T-cell (primary cell): ENCODE measurements around the gene ANKRD33B. TPM values are rescaled to one million over a fixed set of nuclear protein-coding genes. Genes with fewer than 3 reads are reported as not detected.
"Not testable (repeated sequence)": the region's sequence is repeated elsewhere in the genome, so short reads cannot be mapped to it uniquely, and the experiment has no call there.

Source experiments
- ATAC-seq, 4 experiments: fragments of 200-7000 bp in 3 of 4; fragments of 150-1000 bp in 1 of 4; cut with Tn5 transposase; replicated peaks in 1 of 4; 1 replicate in 3 of 4; 2 replicates in 1 of 4; pipeline ENCODE4 v1.10.0; 2021; ENCODE audit warnings: moderate library complexity in 3 of 4, mild to moderate bottlenecking in 2 of 4, moderate number of reproducible peaks in 1 of 4
- CTCF ChIA-PET, 2 donors: fragments of 300-600 bp; sonication (Branson Sonifier 250); formaldehyde crosslinking; loops; one replicate each; lab custom pipeline; 2022; ENCODE audit warnings: antibody characterized with exemption in 2 of 2; lab: Charles Lee
- POLR2A ChIA-PET, 2 donors: fragments of 300-600 bp; sonication (Branson Sonifier 250); formaldehyde crosslinking; loops; one replicate each; lab custom pipeline; 2022; ENCODE audit warnings: antibody characterized with exemption in 2 of 2; lab: Charles Lee
- DNase-seq, 35 experiments: peaks; one replicate each; pipeline versions ENCODE4 v3.0.0 to v3.0.0-alpha.2; 2013 to 2023
- H3K27ac ChIP-seq: one replicate; pipeline ENCODE4 v1.5.1; 2013; ENCODE audit warnings: low read length
- H3K27me3 ChIP-seq, 2 experiments: replicated peaks in 1 of 2; 1 replicate in 1 of 2; 2 replicates in 1 of 2; pipeline versions ENCODE4 v1.6.1 to v1.7.0; 2013; ENCODE audit warnings: low read length in 1 of 2, mixed read lengths in 1 of 2; ENCODE audit not compliant: control insufficient read depth in 2 of 2, insufficient read depth in 2 of 2; ENCODE audit errors: extremely low read depth in 1 of 2
- H3K36me3 ChIP-seq, 2 donors: 1 replicate in 1 of 2; 2 replicates in 1 of 2; pipeline versions ENCODE4 v1.6.1 to v1.7.0; 2013; ENCODE audit warnings: low read length in 1 of 2; ENCODE audit not compliant: control insufficient read depth in 2 of 2, insufficient read depth in 1 of 2; ENCODE audit errors: extremely low read depth in 1 of 2
- H3K4me1 ChIP-seq, 2 experiments: 1 replicate in 1 of 2; 2 replicates in 1 of 2; pipeline versions ENCODE4 v1.6.1 to v1.7.0; 2013; ENCODE audit warnings: low read length in 2 of 2, mixed read lengths in 1 of 2; ENCODE audit not compliant: insufficient read depth in 2 of 2, control insufficient read depth in 1 of 2; ENCODE audit errors: extremely low read depth in 1 of 2
- H3K4me3 ChIP-seq, 2 donors: 1 replicate in 1 of 2; 2 replicates in 1 of 2; pipeline versions ENCODE4 v1.5.1 to v1.7.0; 2013; ENCODE audit warnings: mild to moderate bottlenecking in 2 of 2, low read length in 1 of 2, moderate library complexity in 1 of 2; ENCODE audit not compliant: control insufficient read depth in 1 of 2; ENCODE audit errors: extremely low read depth in 1 of 2
- H3K9me3 ChIP-seq: 2 replicates; pipeline ENCODE4 v1.7.0; 2013
- H3K27ac Mint-ChIP-seq, 2 donors: one replicate each; pipeline ENCODE4 v1.8.0; 2020 to 2021; ENCODE audit warnings: mild to moderate bottlenecking in 2 of 2, mixed read lengths in 2 of 2
- H3K27me3 Mint-ChIP-seq, 2 donors: one replicate each; pipeline ENCODE4 v1.8.0; 2021 to 2022; ENCODE audit warnings: mixed read lengths in 2 of 2
- H3K36me3 Mint-ChIP-seq: one replicate; pipeline ENCODE4 v1.8.0; 2021; ENCODE audit warnings: mixed read lengths
- H3K4me1 Mint-ChIP-seq, 3 donors: one replicate each; pipeline ENCODE4 v1.8.0; 2020 to 2022; ENCODE audit warnings: mixed read lengths in 3 of 3, mild to moderate bottlenecking in 1 of 3
- H3K4me3 Mint-ChIP-seq, 3 donors: one replicate each; pipeline ENCODE4 v1.8.0; 2020 to 2022; ENCODE audit warnings: mild to moderate bottlenecking in 3 of 3, mixed read lengths in 3 of 3, moderate library complexity in 3 of 3
- H3K9me3 Mint-ChIP-seq, 3 donors: one replicate each; pipeline ENCODE4 v1.8.0; 2020 to 2022; ENCODE audit warnings: mixed read lengths in 3 of 3
- WGBS: methylation state at CpG from one replicate; pipeline ENCODE4 v1.1.5; 2013; ENCODE audit warnings: missing lambda C conversion rate; ENCODE audit not compliant: insufficient coverage; 5-methylcytosine and 5-hydroxymethylcytosine counted together
- total RNA-seq, 35 experiments: library from RNA in 6 of 35; stranded (reverse) in 6 of 35; fragments of 120-200 nt in 1 of 35; gene quantifications; one replicate each; pipeline versions ENCODE4 v1.2.1 to v1.2.4 and lab custom pipeline; 2013 to 2026

The ANKRD33B gene
- total RNA-seq, 5 donors from 2014 or later (not counting 1 experiment from before 2014, with no cell fraction given), result 1.0 to 4.1 (median 2.4) TPM

- CTCF ChIA-PET, ATAC-seq, H3K9me3 ChIP-seq, H3K4me3 Mint-ChIP-seq, H3K27ac ChIP-seq, H3K36me3 ChIP-seq, H3K27ac Mint-ChIP-seq, POLR2A ChIA-PET, DNase-seq, H3K4me1 ChIP-seq, H3K4me3 ChIP-seq, H3K36me3 Mint-ChIP-seq, H3K9me3 Mint-ChIP-seq: not testable (repeated sequence)
- peaks cover 0 to 15% of the 10 kb centered on the region in 2 experiments for H3K27me3 ChIP-seq
- peaks cover 10 to 16% (median 10%) of the 10 kb centered on the region in 3 donors for H3K4me1 Mint-ChIP-seq
- H3K27me3 Mint-ChIP-seq, result peaks cover 4 to 10% of the 10 kb centered on the region in 2 donors
- 100% methylated on average over 2 of the region's 9 CpGs for WGBS
These were observed 42.8 kb downstream of the ANKRD33B start for GRCh38 chr5:10606632-10607022.

DNA sequence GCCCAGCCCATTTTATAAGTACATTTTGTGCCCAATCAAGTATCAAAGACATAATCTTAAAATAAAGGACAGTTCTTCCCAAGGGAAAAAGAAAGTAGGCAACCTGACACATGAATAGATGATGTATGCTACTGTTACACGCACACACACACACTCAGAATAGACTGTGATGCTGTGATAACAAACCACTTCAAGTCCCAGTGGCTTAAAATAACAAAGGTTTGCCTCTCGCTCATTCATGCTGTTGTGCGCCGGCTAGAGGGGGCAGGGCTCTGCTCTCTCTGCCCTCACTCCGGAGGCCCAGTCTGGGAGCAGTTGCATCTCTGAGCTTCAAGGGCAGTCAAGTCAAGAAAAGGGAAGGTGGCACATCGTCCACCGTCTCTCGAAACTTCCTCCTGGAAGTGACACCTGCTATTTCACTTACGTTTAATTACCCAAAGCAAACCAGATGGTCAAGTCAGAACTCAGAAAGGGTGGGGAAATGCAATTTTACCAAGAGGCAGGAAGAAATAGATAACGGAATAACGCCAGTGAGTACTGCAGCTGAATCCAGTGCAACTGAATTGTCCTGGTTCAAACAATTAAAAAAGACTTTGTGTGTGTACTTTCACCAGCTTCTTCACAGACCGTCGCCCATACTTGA, 43.3 kb downstream of the ANKRD33B start:
- peaks cover 0 to 9% of the 10 kb centered on the region in 2 experiments for H3K27me3 ChIP-seq
- peaks cover 8 to 15% (median 10%) of the 10 kb centered on the region in 3 donors for H3K4me1 Mint-ChIP-seq
- CTCF ChIA-PET, result interaction anchor here (0.8 to 2.5 kb wide), 3 partner anchors 20 to 22 kb away, joined by 3 to 9 read pairs (median 6); no protein-coding TSS in a partner anchor
- peak in 1 of 35 experiments; percentile 35 for DNase-seq
- no peak overlapping the region for H3K27ac Mint-ChIP-seq
- H3K4me3 Mint-ChIP-seq, result peak overlapping the region; percentile 28 to 50 (median 35)
- H3K27ac ChIP-seq, result no peak overlapping the region
- H3K27me3 Mint-ChIP-seq, result peaks cover 4 to 10% of the 10 kb centered on the region in 2 donors
- H3K36me3 ChIP-seq, result no peaks in the 10 kb centered on the region
- H3K9me3 Mint-ChIP-seq, result no peaks in the 10 kb centered on the region
- POLR2A ChIA-PET, result no interaction called here
- 27% methylated on average over 6 of the region's 13 CpGs for WGBS
- H3K36me3 Mint-ChIP-seq, result peaks cover 5% of the 10 kb centered on the region
- peaks cover 4 to 6% of the 10 kb centered on the region in 2 experiments for H3K4me1 ChIP-seq
- peak overlapping the region in 1 of 2 donors; percentile 28 for H3K4me3 ChIP-seq
- H3K9me3 ChIP-seq, result no peaks in the 10 kb centered on the region
- peak in 1 of 4 experiments; percentile 33 for ATAC-seq

- Mint-ChIP-seq H3K36me3 (peaks cover 5% of the 10 kb centered on the region), H3K9me3 (no peaks in the 10 kb centered on the region), H3K27ac (no peak overlapping the region), H3K27me3 (peaks cover 4 to 10% of the 10 kb centered on the region in 2 donors), H3K4me3 (peak overlapping the region in 1 of 3 donors; percentile 50), H3K4me1 (peaks cover 8 to 15% (median 10%) of the 10 kb centered on the region in 3 donors)
- Histone ChIP-seq H3K9me3 (no peaks in the 10 kb centered on the region), H3K27ac (no peak overlapping the region), H3K36me3 (no peaks in the 10 kb centered on the region), H3K27me3 (peaks cover 0 to 8% of the 10 kb centered on the region in 2 experiments), H3K4me3 (no peak overlapping the region), H3K4me1 (peaks cover 4 to 6% of the 10 kb centered on the region in 2 experiments)
- POLR2A ChIA-PET, result no interaction called here
- DNase-seq (peak in 2 of 35 experiments; percentile 8 to 17), ATAC-seq (peak in 1 of 4 experiments; percentile 35)
- 64% methylated on average over 1 of the region's 5 CpGs for WGBS
- CTCF ChIA-PET, result interaction anchor here (0.8 to 2.5 kb wide), 3 partner anchors 20 to 21 kb away, joined by 3 to 9 read pairs (median 6); no protein-coding TSS in a partner anchor
These were observed 43.8 kb downstream of the ANKRD33B start for GRCh38 chr5:10607666-10608073.

GRCh38 chr5:10608081-10608480, 44.2 kb downstream of the ANKRD33B start:
- DNase-seq, H3K4me1 ChIP-seq, H3K9me3 ChIP-seq, H3K9me3 Mint-ChIP-seq, POLR2A ChIA-PET, H3K27ac Mint-ChIP-seq, H3K4me3 ChIP-seq, H3K36me3 ChIP-seq, H3K27ac ChIP-seq, H3K27me3 ChIP-seq, ATAC-seq, H3K36me3 Mint-ChIP-seq: not testable (repeated sequence)
- peak overlapping the region in 1 of 3 donors; percentile 50 for H3K4me3 Mint-ChIP-seq
- peaks cover 4 to 10% of the 10 kb centered on the region in 2 donors for H3K27me3 Mint-ChIP-seq
- WGBS, result 93% methylated on average over 3 of the region's 9 CpGs
- CTCF ChIA-PET, result interaction anchor here (0.7 to 2.5 kb wide), 4 partner anchors 19 to 55 kb away, joined by 3 to 9 read pairs (median 6); no protein-coding TSS in a partner anchor
- H3K4me1 Mint-ChIP-seq, result peaks cover 8 to 15% (median 10%) of the 10 kb centered on the region in 3 donors

- H3K27ac ChIP-seq, result no peak overlapping the region
- CTCF ChIA-PET, result interaction anchor here in 1 of 2 donors (0.6 kb wide), 1 partner anchor 210 kb away, joined by 4 read pairs; no protein-coding TSS in a partner anchor
- Mint-ChIP-seq H3K4me1 (peaks cover 8 to 15% (median 10%) of the 10 kb centered on the region in 3 donors), H3K4me3 (no peak overlapping the region), H3K27ac (no peak overlapping the region), H3K27me3 (peaks cover 4 to 9% of the 10 kb centered on the region in 2 donors), H3K9me3 (no peaks in the 10 kb centered on the region), H3K36me3 (peaks cover 5% of the 10 kb centered on the region)
- H3K4me3 ChIP-seq, result no peak overlapping the region
- POLR2A ChIA-PET, result no interaction called here
- H3K4me1 ChIP-seq, result peaks cover 4 to 6% of the 10 kb centered on the region in 2 experiments
- no peaks in the 10 kb centered on the region for H3K9me3 ChIP-seq
- DNase-seq (no peak), ATAC-seq (no peak)
- peaks cover 0 to 5% of the 10 kb centered on the region in 2 experiments for H3K27me3 ChIP-seq
- WGBS, result 89% methylated on average over 2 of the region's 6 CpGs
- H3K36me3 ChIP-seq, result no peaks in the 10 kb centered on the region
These were observed 46.2 kb downstream of the ANKRD33B start for GRCh38 chr5:10610058-10610457.

DNA sequence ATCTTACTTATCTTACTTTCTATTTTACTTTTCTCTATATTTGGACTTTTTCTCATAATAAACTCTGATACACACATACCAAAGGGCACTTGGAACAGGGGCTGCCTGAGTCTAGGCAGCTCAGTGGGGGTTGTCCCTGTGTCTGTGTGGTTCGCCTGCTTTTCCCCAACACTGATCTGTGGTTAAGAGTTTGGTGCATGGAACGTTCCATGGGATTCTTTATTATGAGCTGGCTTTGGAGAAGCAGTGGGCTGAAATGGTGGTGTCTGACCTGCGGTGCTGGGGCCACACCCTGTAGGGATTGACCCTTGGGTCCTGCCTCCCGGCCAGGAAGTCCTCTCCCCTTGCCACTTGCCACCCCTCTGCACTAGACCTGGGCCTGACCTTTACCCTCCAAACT, 47.4 kb downstream of the ANKRD33B start:
- no peaks in the 10 kb centered on the region for H3K9me3 ChIP-seq
- ChIA-PET CTCF (no interaction called here), POLR2A (no interaction called here)
- H3K4me3 Mint-ChIP-seq, result no peak overlapping the region
- no peaks in the 10 kb centered on the region for H3K9me3 Mint-ChIP-seq
- WGBS, result no CpG with 5 or more reads among the region's 4 CpGs
- H3K27ac Mint-ChIP-seq, result no peak overlapping the region
- no peak overlapping the region for H3K4me3 ChIP-seq
- peaks cover 0 to 4% of the 10 kb centered on the region in 2 experiments for H3K27me3 ChIP-seq
- H3K4me1 ChIP-seq, result peaks cover 4 to 6% of the 10 kb centered on the region in 2 experiments
- H3K4me1 Mint-ChIP-seq, result peaks cover 8 to 12% (median 10%) of the 10 kb centered on the region in 3 donors
- DNase-seq (no peak), ATAC-seq (no peak)
- H3K36me3 Mint-ChIP-seq, result no peaks in the 10 kb centered on the region
- H3K27me3 Mint-ChIP-seq, result peaks cover 4 to 5% of the 10 kb centered on the region in 2 donors
- no peak overlapping the region for H3K27ac ChIP-seq
- no peaks in the 10 kb centered on the region for H3K36me3 ChIP-seq
